Panc1 (cell line): ENCODE results near the gene UBXN2A. TPM values are rescaled to one million over a fixed set of nuclear protein-coding genes. Genes with fewer than 3 reads are reported as not detected.

ENCODE experiments used
- ATAC-seq: fragments of 200-7000 bp; cut with Tn5 transposase; 2 replicates; pipeline ENCODE4 v1.9.1; 2020; ENCODE audit warnings: mild to moderate bottlenecking, moderate library complexity
- BruUV-seq: library from RNA; stranded (reverse); fragments of 400-500 nt; replicated peaks from 2 replicates; lab custom pipeline; 2021; lab: Mats Ljungman, UMichigan
- CTCF ChIA-PET: fragments of 300-600 bp; sonication (Branson Sonifier 250); formaldehyde crosslinking; loops from one replicate; lab custom pipeline; 2022; ENCODE audit warnings: antibody characterized with exemption; lab: Charles Lee
- POLR2A ChIA-PET: fragments of 300-600 bp; sonication (Branson Sonifier 250); formaldehyde crosslinking; loops from one replicate; lab custom pipeline; 2022; ENCODE audit warnings: antibody characterized with exemption; lab: Charles Lee
- DNase-seq: peaks from one replicate; pipeline ENCODE4 v3.0.0-alpha.2; 2010; ENCODE audit warnings: low read depth, low spot score
- H3K27ac ChIP-seq: 2 replicates; pipeline ENCODE4 v1.5.1; 2011; ENCODE audit warnings: mild to moderate bottlenecking, low read length, inconsistent platforms
- H3K27me3 ChIP-seq: fragments of 200-500 bp; sonication (Bioruptor generic); 2 replicates; pipeline ENCODE4 v1.6.0; 2014; ENCODE audit warnings: low read length, inconsistent platforms; ENCODE audit not compliant: control insufficient read depth, insufficient read depth
- H3K36me3 ChIP-seq: fragments of 200-500 bp; sonication (Bioruptor generic); 2 replicates; pipeline ENCODE4 v1.5.1; 2014; ENCODE audit warnings: inconsistent platforms, mild to moderate bottlenecking, low read length, moderate library complexity; ENCODE audit not compliant: control insufficient read depth, insufficient read depth
- H3K4me1 ChIP-seq: 2 replicates; pipeline ENCODE4 v1.5.1; 2011; ENCODE audit warnings: inconsistent platforms, mild to moderate bottlenecking, low read length, moderate library complexity; ENCODE audit not compliant: control insufficient read depth, insufficient read depth
- H3K4me3 ChIP-seq, 2 experiments: 2 replicates each; pipeline ENCODE4 v1.5.1; 2011 to 2012; ENCODE audit warnings: low read depth in 2 of 2, low read length in 2 of 2, mild to moderate bottlenecking in 2 of 2, inconsistent platforms in 1 of 2, moderate library complexity in 1 of 2
- H3K9me3 ChIP-seq: fragments of 200-500 bp; sonication (Bioruptor generic); 2 replicates; pipeline ENCODE4 v1.5.1; 2014; ENCODE audit warnings: low read depth, mild to moderate bottlenecking, inconsistent platforms, low read length, moderate library complexity; ENCODE audit not compliant: control insufficient read depth, insufficient read depth
- CTCF ChIP-seq: fragments of 450-650 bp; IDR thresholded peaks from 2 replicates; pipeline ENCODE4 v1.5.1; 2017; ENCODE audit warnings: mild to moderate bottlenecking
- POLR2AphosphoS5 ChIP-seq: IDR thresholded peaks from 2 replicates; pipeline ENCODE4 v1.6.1; 2012; ENCODE audit warnings: mild to moderate bottlenecking, low read depth, low read length, moderate library complexity
- REST ChIP-seq, 2 experiments: IDR thresholded peaks; 2 replicates each; pipeline ENCODE4 v1.6.1; 2011 to 2012; ENCODE audit warnings: low read depth in 2 of 2, control low read depth in 1 of 2, low read length in 1 of 2, mild to moderate bottlenecking in 1 of 2, moderate library complexity in 1 of 2; ENCODE audit not compliant: insufficient read depth in 1 of 2
- SIN3A ChIP-seq: IDR thresholded peaks from 2 replicates; pipeline ENCODE4 v1.6.1; 2012; ENCODE audit warnings: low read depth, mild to moderate bottlenecking, low read length, moderate library complexity, borderline replicate concordance; ENCODE audit not compliant: insufficient read depth
- TCF7L2 ChIP-seq: IDR thresholded peaks from 2 replicates; pipeline ENCODE4 v1.6.1; 2011; ENCODE audit warnings: mild to moderate bottlenecking, low read depth, low read length, inconsistent platforms
- in situ Hi-C: cut with HindIII; loops from 2 replicates; pipeline ENCODE4 v1.10.0; 2016; ENCODE audit warnings: low sequenced_read_pairs, low pct_unique_long_range_greater_than_20kb
- intact Hi-C: fragments of 100-400 bp; cut with micrococcal nuclease; formaldehyde crosslinking; loops from one replicate; pipeline ENCODE4 v1.10.0; 2022; ENCODE audit not compliant: unreplicated experiment
- total RNA-seq: library from RNA; stranded (reverse); gene quantifications from one replicate; pipeline ENCODE4 v1.2.1, GENCODE V29; 2021; ENCODE audit not compliant: unreplicated experiment

UBXN2A gene
- total RNA-seq, 1 experiment from 2014 or later = 23.3 TPM

GRCh38 chr2:23915327-23915726 is 24.9 kb upstream of the UBXN2A start:
- H3K27me3 ChIP-seq = no peaks in the 10 kb centered on the region
- no peak for TF ChIP-seq REST (IDR thresholded peaks at IDR 0.05; ENCODE audit: insufficient read depth in 1 of 2, low read depth in 2 of 2, low read length in 1 of 2)
- TF ChIP-seq POLR2AphosphoS5 = no peak
- TF ChIP-seq CTCF = no peak
- no peak for TF ChIP-seq SIN3A
- TF ChIP-seq TCF7L2 = no peak
- ATAC-seq (no peak), DNase-seq (no peak)
- H3K27ac ChIP-seq = no peak overlapping the region
- in situ Hi-C loops (no loop called here), intact Hi-C loops (no loop called here)
- BruUV-seq = no TSS peak
- H3K9me3 ChIP-seq = no peaks in the 10 kb centered on the region
- POLR2A ChIA-PET = interaction anchor here (0.7 kb wide), 1 partner anchor 10 kb away, joined by 6 read pairs; no protein-coding TSS in a partner anchor
- no peaks in the 10 kb centered on the region for H3K36me3 ChIP-seq
- no peak overlapping the region for H3K4me3 ChIP-seq
- H3K4me1 ChIP-seq = peaks cover 13% of the 10 kb centered on the region
- CTCF ChIA-PET = no interaction called here

- Histone ChIP-seq H3K9me3 (no peaks in the 10 kb centered on the region), H3K27ac (peak overlapping the region; percentile 20; the same call in 1 of the 2 replicates), H3K4me3 (no peak overlapping the region), H3K36me3 (no peaks in the 10 kb centered on the region), H3K27me3 (no peaks in the 10 kb centered on the region), H3K4me1 (peaks cover 20% of the 10 kb centered on the region)
- intact Hi-C loops (no loop called here), in situ Hi-C loops (no loop called here)
- DNase-seq (no peak), ATAC-seq (peak; percentile 66; the same call in 1 of the 2 replicates)
- ChIA-PET CTCF (no interaction called here), POLR2A (no interaction called here)
- no TSS peak for BruUV-seq
- TF ChIP-seq SIN3A = no peak
- no peak for TF ChIP-seq CTCF
- TF ChIP-seq TCF7L2 = no peak
- no peak for TF ChIP-seq REST (IDR thresholded peaks at IDR 0.05; ENCODE audit: insufficient read depth in 1 of 2, low read depth in 2 of 2, low read length in 1 of 2)
These were observed 23.4 kb upstream of the UBXN2A start for GRCh38 chr2:23916727-23917405.
